KMS-11 (cell line): Measurements from ENCODE around the gene FHIT.

Experiments used
- H2AFZ ChIP-seq: fragments of 200-600 bp; sonication (generic); 2 replicates; pipeline ENCODE4 v1.6.1; 2016; ENCODE audit warnings: antibody characterized with exemption, mixed run types, low read depth
- H3K27ac ChIP-seq: fragments of 200-600 bp; sonication (generic); 2 replicates; pipeline ENCODE4 v1.6.1; 2016; ENCODE audit warnings: mild to moderate bottlenecking, mixed run types
- H3K27me3 ChIP-seq: fragments of 200-600 bp; sonication (generic); 2 replicates; pipeline ENCODE4 v1.6.1; 2017; ENCODE audit warnings: mild to moderate bottlenecking, low read depth, mixed run types, moderate library complexity; ENCODE audit not compliant: insufficient read depth
- H3K36me3 ChIP-seq: fragments of 200-600 bp; sonication (generic); 2 replicates; pipeline ENCODE4 v1.6.1; 2017; ENCODE audit warnings: mild to moderate bottlenecking, mixed run types; ENCODE audit not compliant: insufficient read depth
- H3K4me1 ChIP-seq: fragments of 200-600 bp; sonication (generic); 2 replicates; pipeline ENCODE4 v1.6.1; 2016; ENCODE audit warnings: mild to moderate bottlenecking, low read depth, mixed run types; ENCODE audit not compliant: poor library complexity, severe bottlenecking
- H3K4me2 ChIP-seq: fragments of 200-600 bp; sonication (generic); 2 replicates; pipeline ENCODE4 v1.7.0; 2016; ENCODE audit warnings: mild to moderate bottlenecking, mixed run types
- H3K4me3 ChIP-seq: fragments of 200-600 bp; sonication (generic); IDR thresholded peaks from 2 replicates; pipeline ENCODE4 v1.6.1; 2017; ENCODE audit warnings: low read depth, low read length, mixed read lengths; ENCODE audit not compliant: insufficient read depth
- H3K79me2 ChIP-seq: fragments of 200-600 bp; sonication (generic); 2 replicates; pipeline ENCODE4 v1.6.1; 2016; ENCODE audit warnings: low read depth, mixed run types; ENCODE audit not compliant: insufficient read depth
- H3K9ac ChIP-seq: fragments of 200-600 bp; sonication (generic); 2 replicates; pipeline ENCODE4 v1.6.1; 2016; ENCODE audit warnings: mild to moderate bottlenecking, mixed run types
- H4K20me1 ChIP-seq: fragments of 200-600 bp; sonication (generic); 2 replicates; pipeline ENCODE4 v1.6.1; 2016; ENCODE audit warnings: mild to moderate bottlenecking, mixed run types; ENCODE audit not compliant: insufficient read depth
- TF ChIP-seq, protein P1 (sequence below): fragments of 200-600 bp; sonication (generic); conservative IDR thresholded peaks from 2 replicates; pipeline ENCODE4 v1.6.1; 2017; ENCODE audit warnings: low read depth, mild to moderate bottlenecking, antibody characterized with exemption, low read length, moderate library complexity, mixed read lengths

FHIT gene

DNA sequence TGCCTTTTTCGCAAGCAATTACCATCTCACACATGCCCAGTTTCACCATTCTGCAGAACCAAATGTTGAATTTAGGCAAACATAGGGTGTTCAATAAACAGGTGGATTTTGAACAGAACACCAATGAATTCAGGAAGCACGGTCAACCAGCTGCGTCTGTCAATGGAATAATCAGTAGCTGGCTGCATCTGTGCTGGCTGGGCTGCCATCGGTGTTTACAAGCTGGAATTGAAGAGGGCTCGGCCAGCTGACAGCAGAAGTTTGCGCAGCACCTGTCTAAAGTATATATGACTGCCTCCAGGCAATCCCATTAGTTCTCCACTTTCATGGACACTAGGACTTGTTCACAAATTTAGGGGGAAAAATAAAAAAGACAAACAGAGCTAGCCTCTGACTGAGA is 1205.0 kb downstream of the FHIT start:
- Histone ChIP-seq H3K9ac (no peak overlapping the region), H3K4me1 (no peaks in the 10 kb centered on the region), H2AFZ (no peak overlapping the region), H3K27me3 (no peaks in the 10 kb centered on the region), H3K27ac (no peak overlapping the region), H3K79me2 (no peaks in the 10 kb centered on the region), H3K36me3 (no peaks in the 10 kb centered on the region), H3K4me3 (no peak overlapping the region), H3K4me2 (no peak overlapping the region), H4K20me1 (no peaks in the 10 kb centered on the region)
- TF ChIP-seq, protein P1, sequence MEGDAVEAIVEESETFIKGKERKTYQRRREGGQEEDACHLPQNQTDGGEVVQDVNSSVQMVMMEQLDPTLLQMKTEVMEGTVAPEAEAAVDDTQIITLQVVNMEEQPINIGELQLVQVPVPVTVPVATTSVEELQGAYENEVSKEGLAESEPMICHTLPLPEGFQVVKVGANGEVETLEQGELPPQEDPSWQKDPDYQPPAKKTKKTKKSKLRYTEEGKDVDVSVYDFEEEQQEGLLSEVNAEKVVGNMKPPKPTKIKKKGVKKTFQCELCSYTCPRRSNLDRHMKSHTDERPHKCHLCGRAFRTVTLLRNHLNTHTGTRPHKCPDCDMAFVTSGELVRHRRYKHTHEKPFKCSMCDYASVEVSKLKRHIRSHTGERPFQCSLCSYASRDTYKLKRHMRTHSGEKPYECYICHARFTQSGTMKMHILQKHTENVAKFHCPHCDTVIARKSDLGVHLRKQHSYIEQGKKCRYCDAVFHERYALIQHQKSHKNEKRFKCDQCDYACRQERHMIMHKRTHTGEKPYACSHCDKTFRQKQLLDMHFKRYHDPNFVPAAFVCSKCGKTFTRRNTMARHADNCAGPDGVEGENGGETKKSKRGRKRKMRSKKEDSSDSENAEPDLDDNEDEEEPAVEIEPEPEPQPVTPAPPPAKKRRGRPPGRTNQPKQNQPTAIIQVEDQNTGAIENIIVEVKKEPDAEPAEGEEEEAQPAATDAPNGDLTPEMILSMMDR = no peak

DNA sequence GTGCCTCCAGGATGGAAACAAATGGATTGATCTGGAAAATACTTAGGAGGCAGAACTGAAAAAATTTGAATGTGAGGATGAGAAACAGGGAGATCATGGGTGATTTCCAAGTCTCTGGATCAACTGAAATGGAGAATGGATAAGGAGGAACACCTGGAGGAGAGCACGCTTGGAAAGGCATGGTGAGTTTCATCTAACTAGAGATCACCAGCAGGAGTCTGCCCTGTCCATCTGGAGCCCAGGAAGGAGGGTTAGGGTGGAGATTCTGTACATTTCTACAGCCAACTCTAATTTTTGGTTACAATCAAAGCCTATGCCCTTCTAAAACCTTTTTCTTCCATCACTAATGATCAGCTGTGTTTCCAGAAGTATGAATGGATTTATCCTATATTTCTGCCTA is 1205.6 kb downstream of the FHIT start:
- Histone ChIP-seq H2AFZ (no peak overlapping the region), H3K9ac (no peak overlapping the region), H3K79me2 (no peaks in the 10 kb centered on the region), H3K27me3 (no peaks in the 10 kb centered on the region), H4K20me1 (no peaks in the 10 kb centered on the region), H3K4me3 (no peak overlapping the region), H3K36me3 (no peaks in the 10 kb centered on the region), H3K4me1 (no peaks in the 10 kb centered on the region), H3K4me2 (no peak overlapping the region), H3K27ac (no peak overlapping the region)
- TF ChIP-seq, protein P1 = no peak

DNA sequence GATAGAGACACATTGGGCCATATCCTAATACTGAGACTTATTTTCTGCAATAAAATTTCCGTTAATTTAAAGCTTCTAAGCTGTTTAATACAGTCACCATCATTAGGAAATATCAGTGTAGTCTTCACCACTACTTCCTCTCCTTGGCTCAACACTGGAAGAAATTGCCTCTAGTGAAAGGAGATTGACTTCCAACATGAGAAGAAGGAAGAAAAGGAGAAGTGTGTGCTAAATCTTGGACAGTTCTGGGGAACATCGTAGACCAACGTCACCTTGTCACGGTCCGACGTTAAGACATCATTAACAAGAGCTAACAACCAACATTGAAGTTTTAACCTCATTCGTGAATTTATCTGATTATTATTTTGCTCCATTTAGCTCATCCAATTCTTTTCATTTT is 1214.4 kb downstream of the FHIT start:
- no peak overlapping the region for H3K9ac ChIP-seq
- TF ChIP-seq, protein P1 = no peak
- H4K20me1 ChIP-seq = no peaks in the 10 kb centered on the region
- no peak overlapping the region for H3K4me3 ChIP-seq
- H2AFZ ChIP-seq = no peak overlapping the region
- H3K4me2 ChIP-seq = no peak overlapping the region
- H3K79me2 ChIP-seq = no peaks in the 10 kb centered on the region
- no peak overlapping the region for H3K27ac ChIP-seq
- H3K4me1 ChIP-seq = no peaks in the 10 kb centered on the region
- no peaks in the 10 kb centered on the region for H3K27me3 ChIP-seq
- H3K36me3 ChIP-seq = no peaks in the 10 kb centered on the region

DNA sequence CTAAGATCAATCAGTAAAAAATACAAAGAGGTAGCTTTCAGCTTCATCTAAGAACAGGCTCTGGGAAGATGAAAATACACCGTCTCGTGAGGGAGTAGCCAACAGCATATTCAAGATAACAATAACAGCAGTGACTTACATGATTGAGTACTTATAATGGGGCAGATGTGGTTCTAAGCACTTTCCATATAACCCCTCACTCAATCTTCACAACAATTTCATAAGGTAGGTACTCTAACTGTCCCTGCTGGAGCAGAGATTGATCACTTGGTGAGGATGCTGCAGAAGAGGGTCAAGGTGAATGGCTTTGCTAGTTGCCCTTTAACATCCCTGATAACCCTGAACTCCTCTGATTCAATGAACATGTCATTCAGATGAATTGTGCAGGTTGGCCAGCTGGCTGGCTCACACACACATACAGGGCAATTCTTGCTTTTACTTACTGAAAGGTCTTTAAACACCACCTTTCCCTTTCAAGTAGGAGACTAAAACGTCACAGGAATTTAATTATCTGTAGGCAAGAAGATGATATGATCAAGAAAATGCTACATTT is 1217.3 kb downstream of the FHIT start:
- TF ChIP-seq, protein P1 = no peak
- Histone ChIP-seq H2AFZ (no peak overlapping the region), H3K27ac (no peak overlapping the region), H3K4me1 (no peaks in the 10 kb centered on the region), H3K4me2 (no peak overlapping the region), H3K27me3 (no peaks in the 10 kb centered on the region), H3K4me3 (no peak overlapping the region), H3K79me2 (no peaks in the 10 kb centered on the region), H3K9ac (no peak overlapping the region), H3K36me3 (no peaks in the 10 kb centered on the region), H4K20me1 (no peaks in the 10 kb centered on the region)
